Heart left ventricle (tissue), 13 donors: Measurements from ENCODE around the gene ID2.

ENCODE experiments used
- POLR2A ChIP-seq, 2 donors: fragments of 450-650 bp; IDR thresholded peaks; one replicate each; pipeline ENCODE4 v1.6.1; 2017; ENCODE audit warnings: antibody characterized with exemption in 2 of 2, mild to moderate bottlenecking in 2 of 2, moderate library complexity in 2 of 2
- TF ChIP-seq, protein P1 (sequence below), 12 donors: fragments of 200-600 bp; sonication (generic) in 4 of 12; IDR thresholded peaks; one replicate each; pipeline versions ENCODE4 v1.5.0 to v1.8.0; 2018 to 2022; ENCODE audit warnings: antibody characterized with exemption in 12 of 12, mild to moderate bottlenecking in 5 of 12
- donor health status: ischemic (EF 13 %, LVEDD 7.1; RV severe dilation, severe dysfunction).
- donor health status: DM: no; HTN: yes; CAD: no.
- donor health status: DM: no; HTN: no; CAD: no.
- donor health status: ischemic (EF 25% LVEDD 6.9; RV normal size, moderate dysfunction).
- donor health status: ischemic (EF 25% LVEDD 5.7; RV mildly dilated, moderate dysfunction).
- donor health status: ischemic (EF 35%, LVEDD 5.7; RV mildly dilated, moderate dysfunction).
- donor health status: nonischemic (EF 11% LVEDD 7.7; RV severe dilation, severe dysfunction).
- donor health status: DM: yes; HTN: yes; CAD: no.
- donor health status: PGD.
- donor health status: ischemic (EF 29% LVEDD 5.4; RV normal size, mild dysfunction).
- donor health status: nonischemic (EF 23%, LVEDD 6.1; RV moderate dilation, normal function).

- TF ChIP-seq, protein P1, sequence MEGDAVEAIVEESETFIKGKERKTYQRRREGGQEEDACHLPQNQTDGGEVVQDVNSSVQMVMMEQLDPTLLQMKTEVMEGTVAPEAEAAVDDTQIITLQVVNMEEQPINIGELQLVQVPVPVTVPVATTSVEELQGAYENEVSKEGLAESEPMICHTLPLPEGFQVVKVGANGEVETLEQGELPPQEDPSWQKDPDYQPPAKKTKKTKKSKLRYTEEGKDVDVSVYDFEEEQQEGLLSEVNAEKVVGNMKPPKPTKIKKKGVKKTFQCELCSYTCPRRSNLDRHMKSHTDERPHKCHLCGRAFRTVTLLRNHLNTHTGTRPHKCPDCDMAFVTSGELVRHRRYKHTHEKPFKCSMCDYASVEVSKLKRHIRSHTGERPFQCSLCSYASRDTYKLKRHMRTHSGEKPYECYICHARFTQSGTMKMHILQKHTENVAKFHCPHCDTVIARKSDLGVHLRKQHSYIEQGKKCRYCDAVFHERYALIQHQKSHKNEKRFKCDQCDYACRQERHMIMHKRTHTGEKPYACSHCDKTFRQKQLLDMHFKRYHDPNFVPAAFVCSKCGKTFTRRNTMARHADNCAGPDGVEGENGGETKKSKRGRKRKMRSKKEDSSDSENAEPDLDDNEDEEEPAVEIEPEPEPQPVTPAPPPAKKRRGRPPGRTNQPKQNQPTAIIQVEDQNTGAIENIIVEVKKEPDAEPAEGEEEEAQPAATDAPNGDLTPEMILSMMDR (IDR thresholded peaks at IDR 0.05), result no peak
- no peak for TF ChIP-seq POLR2A (IDR thresholded peaks at IDR 0.05)
Measured at GRCh38 chr2:8710951-8711350, 29.1 kb downstream of the ID2 start.
